HCT116 (cell line): ENCODE results near the gene BSN. TPM values are rescaled to one million over a fixed set of nuclear protein-coding genes. Genes with fewer than 3 reads are reported as not detected.

ENCODE experiments used
- ATAC-seq: fragments of 200-7000 bp; cut with Tn5 transposase; 2 replicates; pipeline ENCODE4 v1.9.1; 2020; ENCODE audit warnings: mild to moderate bottlenecking, moderate library complexity
- BruUV-seq: library from RNA; stranded (reverse); fragments of 400-500 nt; replicated peaks from 2 replicates; lab custom pipeline; 2021; lab: Mats Ljungman, UMichigan
- CTCF ChIA-PET: fragments of 300-600 bp; sonication (Branson Sonifier 250); formaldehyde crosslinking; loops from one replicate; lab custom pipeline; 2021; ENCODE audit warnings: antibody characterized with exemption; lab: Charles Lee
- POLR2A ChIA-PET: fragments of 300-600, 350-600 bp; sonication (Branson Sonifier 250); formaldehyde crosslinking; loops from one replicate; lab custom pipeline; 2021; ENCODE audit warnings: antibody characterized with exemption; lab: Charles Lee
- RAD21 ChIA-PET, 2 experiments: fragments of 300-600 bp; sonication (Branson Sonifier 250); formaldehyde crosslinking; loops; one replicate each; lab custom pipeline; 2023; ENCODE audit warnings: low total read pairs in 2 of 2; ENCODE audit not compliant: uncharacterized antibody in 2 of 2, unreplicated experiment in 2 of 2, low non-redundant PET in 1 of 2; lab: Charles Lee
- DNase-seq: peaks from one replicate; pipeline ENCODE4 v3.0.0-alpha.2; 2010; ENCODE audit warnings: low read depth, low spot score
- H2AFZ ChIP-seq: fragments of 200-600 bp; shearing (Covaris generic), sonication (generic); 2 replicates; pipeline ENCODE4 v1.6.1; 2017; ENCODE audit warnings: low read depth, mixed run types, mixed read lengths, antibody characterized with exemption, low read length; ENCODE audit not compliant: poor library complexity, severe bottlenecking
- H3K27ac ChIP-seq: 2 replicates; pipeline ENCODE4 v1.5.1; 2012; ENCODE audit warnings: low read depth, low read length
- H3K27me3 ChIP-seq: fragments of 200-600 bp; sonication (generic); 2 replicates; pipeline ENCODE4 v1.6.1; 2016; ENCODE audit warnings: mixed run types, low read length, mixed read lengths; ENCODE audit not compliant: insufficient read depth
- H3K36me3 ChIP-seq, 2 experiments: fragments of 200-500 bp in 1 of 2; fragments of 200-600 bp in 1 of 2; sonication (Bioruptor generic) in 1 of 2; sonication (generic) in 1 of 2; 2 replicates each; pipeline versions ENCODE4 v1.5.1 to v1.6.1; 2014 to 2016; ENCODE audit warnings: low read length in 2 of 2, inconsistent platforms in 1 of 2, mixed read lengths in 1 of 2, mixed run types in 1 of 2; ENCODE audit not compliant: insufficient read depth in 2 of 2, control insufficient read depth in 1 of 2
- H3K4me1 ChIP-seq, 2 experiments: fragments of 200-600 bp in 1 of 2; sonication (generic) in 1 of 2; 2 replicates each; pipeline versions ENCODE4 v1.5.1 to v1.6.1; 2012 to 2017; ENCODE audit warnings: low read length in 2 of 2, inconsistent platforms in 1 of 2, mild to moderate bottlenecking in 1 of 2, mixed read lengths in 1 of 2, mixed run types in 1 of 2, moderate library complexity in 1 of 2; ENCODE audit not compliant: insufficient read depth in 2 of 2, control insufficient read depth in 1 of 2
- H3K4me2 ChIP-seq: fragments of 200-600 bp; sonication (generic); 2 replicates; pipeline ENCODE4 v1.6.1; 2017; ENCODE audit warnings: mixed run types, low read length, mixed read lengths
- H3K4me3 ChIP-seq, 2 experiments: fragments of 200-600 bp in 1 of 2; sonication (generic) in 1 of 2; replicated peaks in 1 of 2; 2 replicates each; pipeline ENCODE4 v1.5.1; 2011 to 2016; ENCODE audit warnings: low read length in 2 of 2, control low read depth in 1 of 2, low read depth in 1 of 2, mild to moderate bottlenecking in 1 of 2, mixed read lengths in 1 of 2, mixed run types in 1 of 2
- H3K79me2 ChIP-seq: fragments of 200-600 bp; sonication (generic); 2 replicates; pipeline ENCODE4 v1.6.1; 2017; ENCODE audit warnings: mild to moderate bottlenecking, mixed run types, low read length, moderate library complexity, mixed read lengths; ENCODE audit not compliant: insufficient read depth
- H3K9ac ChIP-seq: fragments of 200-600 bp; sonication (generic); 2 replicates; pipeline ENCODE4 v1.6.1; 2016; ENCODE audit warnings: low read length, mixed read lengths
- H3K9me2 ChIP-seq: fragments of 200-600 bp; sonication (generic), shearing (Covaris generic); 2 replicates; pipeline ENCODE4 v1.6.1; 2017; ENCODE audit warnings: mixed run types, mild to moderate bottlenecking, moderate library complexity; ENCODE audit not compliant: insufficient read depth
- H3K9me3 ChIP-seq, 2 experiments: fragments of 200-500 bp in 1 of 2; fragments of 200-600 bp in 1 of 2; sonication (Bioruptor generic) in 1 of 2; sonication (generic) in 1 of 2; 2 replicates each; pipeline ENCODE4 v1.6.1; 2014 to 2017; ENCODE audit warnings: low read length in 2 of 2, mixed read lengths in 2 of 2, inconsistent platforms in 1 of 2, low read depth in 1 of 2, mild to moderate bottlenecking in 1 of 2, mixed run types in 1 of 2, moderate library complexity in 1 of 2; ENCODE audit not compliant: control insufficient read depth in 1 of 2, insufficient read depth in 1 of 2
- H4K20me1 ChIP-seq: fragments of 200-600 bp; sonication (generic), shearing (Covaris generic); 2 replicates; pipeline ENCODE4 v1.6.1; 2017; ENCODE audit warnings: mixed run types, mild to moderate bottlenecking, moderate library complexity; ENCODE audit not compliant: insufficient read depth
- ATF3 ChIP-seq: IDR thresholded peaks from 2 replicates; pipeline ENCODE4 v1.6.1; 2012
- CBX3 ChIP-seq: IDR thresholded peaks from 2 replicates; pipeline ENCODE4 v1.6.1; 2012; ENCODE audit warnings: low read depth
- CEBPB ChIP-seq: IDR thresholded peaks from 2 replicates; pipeline ENCODE4 v1.6.1; 2012; ENCODE audit warnings: low read depth
- CTCF ChIP-seq, 3 experiments: fragments of 200-600 bp in 1 of 3; sonication (generic) in 1 of 3; IDR thresholded peaks in 2 of 3; conservative IDR thresholded peaks in 1 of 3; 2 replicates each; pipeline ENCODE4 v1.5.1; 2012 to 2017; ENCODE audit warnings: low read depth in 2 of 3, low read length in 2 of 3, antibody characterized with exemption in 1 of 3, borderline replicate concordance in 1 of 3, control low read depth in 1 of 3, mild to moderate bottlenecking in 1 of 3, mixed read lengths in 1 of 3, mixed run types in 1 of 3, moderate library complexity in 1 of 3; ENCODE audit not compliant: insufficient read depth in 1 of 3
- EGR1 ChIP-seq: IDR thresholded peaks from 2 replicates; pipeline ENCODE4 v1.6.1; 2012; ENCODE audit warnings: low read depth
- EZH2phosphoT487 ChIP-seq: fragments of 200-600 bp; IDR thresholded peaks from 2 replicates; pipeline ENCODE4 v1.6.1; 2018; ENCODE audit warnings: antibody characterized with exemption, borderline replicate concordance
- FOSL1 ChIP-seq: IDR thresholded peaks from 2 replicates; pipeline ENCODE4 v1.6.1; 2012; ENCODE audit warnings: low read depth
- JUND ChIP-seq: IDR thresholded peaks from 2 replicates; pipeline ENCODE4 v1.6.1; 2012
- MAX ChIP-seq: IDR thresholded peaks from 2 replicates; pipeline ENCODE4 v1.6.1; 2012
- POLR2A ChIP-seq: IDR thresholded peaks from 2 replicates; pipeline ENCODE4 v1.7.0; 2011; ENCODE audit warnings: borderline replicate concordance; ENCODE audit not compliant: insufficient read depth, insufficient read length; ENCODE audit errors: extremely low read depth
- POLR2AphosphoS5 ChIP-seq: IDR thresholded peaks from 2 replicates; pipeline ENCODE4 v1.6.1; 2011; ENCODE audit warnings: mild to moderate bottlenecking, low read depth, low read length, moderate library complexity
- REST ChIP-seq: IDR thresholded peaks from 2 replicates; pipeline ENCODE4 v1.6.1; 2012; ENCODE audit warnings: low read depth
- SIN3A ChIP-seq: IDR thresholded peaks from 2 replicates; pipeline ENCODE4 v1.6.1; 2012; ENCODE audit warnings: low read depth
- SP1 ChIP-seq: IDR thresholded peaks from 2 replicates; pipeline ENCODE4 v1.6.1; 2012; ENCODE audit warnings: low read depth
- SRF ChIP-seq: IDR thresholded peaks from 2 replicates; pipeline ENCODE4 v1.6.1; 2012; ENCODE audit warnings: low read depth
- TCF7L2 ChIP-seq: IDR thresholded peaks from 2 replicates; pipeline ENCODE4 v1.7.0; 2011; ENCODE audit warnings: borderline replicate concordance, inconsistent platforms; ENCODE audit not compliant: insufficient read depth, insufficient read length; ENCODE audit errors: extremely low read depth
- YY1 ChIP-seq: IDR thresholded peaks from 2 replicates; pipeline ENCODE4 v1.6.1; 2011; ENCODE audit warnings: low read length, low read depth, moderate library complexity, mild to moderate bottlenecking; ENCODE audit not compliant: insufficient replicate concordance; ENCODE audit errors: extremely low read depth
- ZBTB33 ChIP-seq: IDR thresholded peaks from 2 replicates; pipeline ENCODE4 v1.6.1; 2011; ENCODE audit warnings: mild to moderate bottlenecking, low read length, moderate library complexity; ENCODE audit not compliant: insufficient replicate concordance; ENCODE audit errors: extremely low read depth
- ZFX ChIP-seq: fragments of 450-650 bp; IDR thresholded peaks from 2 replicates; pipeline ENCODE4 v1.6.1; 2017
- ZNF274 ChIP-seq: fragments of 200-500 bp; sonication (Bioruptor generic); IDR thresholded peaks from 2 replicates; pipeline ENCODE4 v1.6.1; 2014; ENCODE audit warnings: mild to moderate bottlenecking, low read depth, low read length, inconsistent platforms
- intact Hi-C: fragments of 100-400 bp; cut with micrococcal nuclease; formaldehyde crosslinking; loops from 2 replicates; pipeline ENCODE4 v1.10.0; 2022
- total RNA-seq: library from RNA; stranded (reverse); gene quantifications from one replicate; pipeline ENCODE4 v1.2.1, GENCODE V29; 2021; ENCODE audit not compliant: unreplicated experiment

BSN gene
- total RNA-seq, 1 experiment from 2014 or later = 1.5 TPM

GRCh38 chr3:49655731-49656285 is 101.5 kb downstream of the BSN start:
- ChIA-PET CTCF (no interaction called here), POLR2A (no interaction called here)
- no peak overlapping the region for H3K9ac ChIP-seq
- no peaks in the 10 kb centered on the region for H3K4me1 ChIP-seq
- H3K27me3 ChIP-seq = no peaks in the 10 kb centered on the region
- DNase-seq = no peak
- H3K4me2 ChIP-seq = no peak overlapping the region
- no peaks in the 10 kb centered on the region for H3K36me3 ChIP-seq
- H2AFZ ChIP-seq = no peak overlapping the region
- no peak overlapping the region for H3K27ac ChIP-seq
- no peaks in the 10 kb centered on the region for H4K20me1 ChIP-seq
- no TSS peak for BruUV-seq
- H3K9me2 ChIP-seq = no peaks in the 10 kb centered on the region
- ATAC-seq = no peak
- H3K4me3 ChIP-seq = no peak overlapping the region
- no peak for TF ChIP-seq CTCF (IDR thresholded peaks at IDR 0.05 in 2 of 3, conservative IDR thresholded peaks at IDR 0.05 in 1 of 3; ENCODE audit: borderline replicate concordance in 1 of 3, insufficient read depth in 1 of 3, low read depth in 2 of 3, low read length in 2 of 3)
- no peak for TF ChIP-seq SP1
- TF ChIP-seq POLR2A = no peak
- no peak for TF ChIP-seq CEBPB
- no peak for TF ChIP-seq POLR2AphosphoS5
- no peak for TF ChIP-seq REST
- TF ChIP-seq ZFX = no peak
- no peak for TF ChIP-seq JUND
- TF ChIP-seq SIN3A = no peak
- no peak for TF ChIP-seq ZNF274
- no peak for TF ChIP-seq EZH2phosphoT487
- no peak for TF ChIP-seq YY1
- no peak for TF ChIP-seq ZBTB33
- TF ChIP-seq CBX3 = no peak
- no peak for TF ChIP-seq FOSL1
- TF ChIP-seq EGR1 = no peak
- TF ChIP-seq TCF7L2 = no peak
- TF ChIP-seq MAX = no peak
- TF ChIP-seq ATF3 = no peak
- TF ChIP-seq SRF = no peak
- TF ChIP-seq, all 23 proteins: peak for 0
- H3K9me3 ChIP-seq = no peaks in the 10 kb centered on the region
- H3K79me2 ChIP-seq = no peaks in the 10 kb centered on the region
- intact Hi-C loops = no loop called here
- RAD21 ChIA-PET = no interaction called here
